Subcutaneous abdominal adipose tissue (tissue), 5 donors: ENCODE measurements around the gene SERINC5.

ENCODE experiments used
- H3K27ac ChIP-seq: one replicate; pipeline ENCODE4 v1.7.0; 2013; ENCODE audit warnings: low read depth, mild to moderate bottlenecking, inconsistent platforms, low read length, moderate library complexity
- H3K27me3 ChIP-seq, 5 donors: one replicate each; pipeline ENCODE4 v1.7.0; 2013; ENCODE audit warnings: low read length in 5 of 5, inconsistent platforms in 1 of 5; ENCODE audit not compliant: control insufficient read depth in 5 of 5, insufficient read depth in 4 of 5
- H3K36me3 ChIP-seq, 5 donors: one replicate each; pipeline ENCODE4 v1.7.0; 2013; ENCODE audit warnings: low read length in 5 of 5; ENCODE audit not compliant: control insufficient read depth in 5 of 5, insufficient read depth in 5 of 5
- H3K4me1 ChIP-seq, 5 donors: one replicate each; pipeline ENCODE4 v1.7.0; 2013; ENCODE audit warnings: low read length in 5 of 5, mild to moderate bottlenecking in 3 of 5, moderate library complexity in 1 of 5; ENCODE audit not compliant: control insufficient read depth in 5 of 5, insufficient read depth in 5 of 5
- H3K4me3 ChIP-seq, 5 donors: one replicate each; pipeline ENCODE4 v1.7.0; 2013; ENCODE audit warnings: low read length in 5 of 5, low read depth in 1 of 5
- H3K9ac ChIP-seq, 5 donors: one replicate each; pipeline ENCODE4 v1.7.0; 2013; ENCODE audit warnings: low read length in 5 of 5, mild to moderate bottlenecking in 4 of 5, moderate library complexity in 3 of 5
- H3K9me3 ChIP-seq, 5 donors: one replicate each; pipeline ENCODE4 v1.7.0; 2013; ENCODE audit warnings: low read length in 5 of 5; ENCODE audit not compliant: control insufficient read depth in 5 of 5
- donor health status: healthy.
- donor health status: healthy.
- donor health status: healthy.
- donor health status: healthy.
- donor health status: healthy.

Gene SERINC5

GRCh38 chr5:80069251-80069800 lies 186.5 kb downstream of the SERINC5 start:
- peaks cover 2 to 22% (median 18%) of the 10 kb centered on the region in 5 donors for H3K4me1 ChIP-seq
- H3K9me3 ChIP-seq: no peaks in the 10 kb centered on the region
- H3K9ac ChIP-seq: peak overlapping the region in 2 of 5 donors; percentile 21 to 31
- H3K27ac ChIP-seq: peak overlapping the region; percentile 82
- no peak overlapping the region for H3K4me3 ChIP-seq
- peaks cover 0 to 7% (median 0%) of the 10 kb centered on the region in 5 donors for H3K36me3 ChIP-seq
- H3K27me3 ChIP-seq: no peaks in the 10 kb centered on the region

- Histone ChIP-seq H3K27ac (no peak overlapping the region), H3K4me3 (no peak overlapping the region), H3K9me3 (no peaks in the 10 kb centered on the region), H3K27me3 (no peaks in the 10 kb centered on the region), H3K36me3 (peaks cover 0 to 7% (median 0%) of the 10 kb centered on the region in 5 donors), H3K9ac (no peak overlapping the region), H3K4me1 (peaks cover 2 to 22% (median 18%) of the 10 kb centered on the region in 5 donors)
Measured at GRCh38 chr5:80068775-80069174, 187.1 kb downstream of the SERINC5 start.

GRCh38 chr5:80068246-80068636 lies 187.6 kb downstream of the SERINC5 start:
- peaks cover 2 to 22% (median 18%) of the 10 kb centered on the region in 5 donors for H3K4me1 ChIP-seq
- H3K9me3 ChIP-seq: no peaks in the 10 kb centered on the region
- H3K9ac ChIP-seq: no peak overlapping the region
- H3K27ac ChIP-seq: no peak overlapping the region
- H3K4me3 ChIP-seq: no peak overlapping the region
- peaks cover 0 to 7% (median 0%) of the 10 kb centered on the region in 5 donors for H3K36me3 ChIP-seq
- no peaks in the 10 kb centered on the region for H3K27me3 ChIP-seq

- Histone ChIP-seq H3K27ac (no peak overlapping the region), H3K27me3 (no peaks in the 10 kb centered on the region), H3K9ac (no peak overlapping the region), H3K4me3 (no peak overlapping the region), H3K9me3 (no peaks in the 10 kb centered on the region), H3K36me3 (peaks cover 0 to 7% (median 0%) of the 10 kb centered on the region in 5 donors), H3K4me1 (peaks cover 2 to 22% (median 18%) of the 10 kb centered on the region in 5 donors)
Measured at GRCh38 chr5:80067531-80068245, 188.2 kb downstream of the SERINC5 start.

GRCh38 chr5:80067016-80067415 lies 188.8 kb downstream of the SERINC5 start:
- peaks cover 0 to 4% (median 0%) of the 10 kb centered on the region in 5 donors for H3K36me3 ChIP-seq
- no peak overlapping the region for H3K27ac ChIP-seq
- H3K4me3 ChIP-seq: no peak overlapping the region
- H3K4me1 ChIP-seq: peaks cover 2 to 22% (median 18%) of the 10 kb centered on the region in 5 donors
- H3K27me3 ChIP-seq: no peaks in the 10 kb centered on the region
- no peak overlapping the region for H3K9ac ChIP-seq
- no peaks in the 10 kb centered on the region for H3K9me3 ChIP-seq

- Histone ChIP-seq H3K9ac (no peak overlapping the region), H3K27ac (no peak overlapping the region), H3K4me1 (peaks cover 0 to 12% (median 5%) of the 10 kb centered on the region in 5 donors), H3K36me3 (peaks cover 0 to 2% (median 0%) of the 10 kb centered on the region in 5 donors), H3K9me3 (no peaks in the 10 kb centered on the region), H3K27me3 (no peaks in the 10 kb centered on the region), H3K4me3 (no peak overlapping the region)
Measured at GRCh38 chr5:80064124-80064523, 191.7 kb downstream of the SERINC5 start.
